H1 (cell line): ENCODE results near the gene OR14I1.

Experiments used
- BCL11A ChIP-seq, 2 experiments: IDR thresholded peaks; one replicate each; pipeline ENCODE4 v1.6.1; 2011; ENCODE audit warnings: low read depth in 2 of 2, low read length in 2 of 2, mild to moderate bottlenecking in 2 of 2
- BRCA1 ChIP-seq: IDR thresholded peaks from 2 replicates; pipeline ENCODE4 v1.6.1; 2012; ENCODE audit warnings: low read depth, low read length, improper control_type of control experiment
- CEBPB ChIP-seq: IDR thresholded peaks from 2 replicates; pipeline ENCODE4 v1.6.1; 2012; ENCODE audit warnings: low read depth, low read length
- JUN ChIP-seq: IDR thresholded peaks from 2 replicates; pipeline ENCODE4 v1.6.1; 2011; ENCODE audit warnings: low read depth, mild to moderate bottlenecking, improper control_type of control experiment, low read length
- KDM1A ChIP-seq: fragments of 200-600, 300-600 bp; sonication (generic); IDR thresholded peaks from 2 replicates; pipeline ENCODE4 v1.7.1; 2016; ENCODE audit warnings: mild to moderate bottlenecking, low read length, borderline replicate concordance
- POLR2A ChIP-seq, 2 experiments: IDR thresholded peaks; 1 replicate in 1 of 2; 2 replicates in 1 of 2; pipeline ENCODE4 v1.6.1; 2011; ENCODE audit warnings: low read depth in 2 of 2, low read length in 2 of 2, mild to moderate bottlenecking in 2 of 2; ENCODE audit errors: control extremely low read depth in 1 of 2
- POLR2AphosphoS5 ChIP-seq: IDR thresholded peaks from 2 replicates; pipeline ENCODE4 v1.6.1; 2011; ENCODE audit warnings: low read depth, low read length
- SP1 ChIP-seq: IDR thresholded peaks from 2 replicates; pipeline ENCODE4 v1.6.1; 2011; ENCODE audit warnings: low read depth, low read length
- SRF ChIP-seq: IDR thresholded peaks from 2 replicates; pipeline ENCODE4 v1.6.1; 2011; ENCODE audit warnings: mild to moderate bottlenecking, low read depth, low read length, moderate library complexity
- ZNF274 ChIP-seq: IDR thresholded peaks from 2 replicates; pipeline ENCODE4 v1.7.0; 2012; ENCODE audit warnings: low read length, borderline replicate concordance; ENCODE audit errors: extremely low read depth
- TF ChIP-seq, protein P1 (sequence below), 3 experiments: IDR thresholded peaks; 1 replicate in 2 of 3; 2 replicates in 1 of 3; pipeline versions ENCODE4 v1.5.1 to v1.6.1; 2011; ENCODE audit warnings: low read length in 3 of 3, mild to moderate bottlenecking in 3 of 3, inconsistent platforms in 2 of 3, low read depth in 1 of 3, moderate library complexity in 1 of 3; ENCODE audit not compliant: insufficient read depth in 1 of 3; ENCODE audit errors: control extremely low read depth in 1 of 3
- TF ChIP-seq, protein P2 (sequence below): IDR thresholded peaks from 2 replicates; pipeline ENCODE4 v1.6.1; 2012; ENCODE audit warnings: low read length, inconsistent platforms

DNA sequence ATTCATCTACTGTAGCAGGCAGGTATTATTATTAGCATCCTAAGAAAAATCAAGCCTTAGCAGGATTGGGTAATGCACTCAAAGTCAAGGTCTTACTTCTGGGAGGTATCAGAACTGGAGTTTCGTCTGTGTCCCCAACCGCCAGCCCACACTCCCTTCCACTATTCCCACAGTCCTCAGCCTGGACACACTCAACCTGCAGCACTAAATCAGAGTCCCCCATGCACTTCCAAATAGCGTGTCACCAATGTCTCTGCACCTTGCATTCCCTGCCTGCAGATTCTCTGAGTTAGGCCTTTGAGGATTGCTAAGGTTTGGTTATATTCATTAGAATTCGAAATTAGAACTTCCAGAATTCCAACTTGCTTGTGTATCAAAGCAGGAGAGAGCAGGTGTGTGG, 49.1 kb upstream of the OR14I1 start:
- no peak for TF ChIP-seq KDM1A
- no peak for TF ChIP-seq POLR2A (IDR thresholded peaks at IDR 0.05; ENCODE audit: control extremely low read depth in 1 of 2, low read depth in 2 of 2, low read length in 2 of 2)
- TF ChIP-seq, protein P1, sequence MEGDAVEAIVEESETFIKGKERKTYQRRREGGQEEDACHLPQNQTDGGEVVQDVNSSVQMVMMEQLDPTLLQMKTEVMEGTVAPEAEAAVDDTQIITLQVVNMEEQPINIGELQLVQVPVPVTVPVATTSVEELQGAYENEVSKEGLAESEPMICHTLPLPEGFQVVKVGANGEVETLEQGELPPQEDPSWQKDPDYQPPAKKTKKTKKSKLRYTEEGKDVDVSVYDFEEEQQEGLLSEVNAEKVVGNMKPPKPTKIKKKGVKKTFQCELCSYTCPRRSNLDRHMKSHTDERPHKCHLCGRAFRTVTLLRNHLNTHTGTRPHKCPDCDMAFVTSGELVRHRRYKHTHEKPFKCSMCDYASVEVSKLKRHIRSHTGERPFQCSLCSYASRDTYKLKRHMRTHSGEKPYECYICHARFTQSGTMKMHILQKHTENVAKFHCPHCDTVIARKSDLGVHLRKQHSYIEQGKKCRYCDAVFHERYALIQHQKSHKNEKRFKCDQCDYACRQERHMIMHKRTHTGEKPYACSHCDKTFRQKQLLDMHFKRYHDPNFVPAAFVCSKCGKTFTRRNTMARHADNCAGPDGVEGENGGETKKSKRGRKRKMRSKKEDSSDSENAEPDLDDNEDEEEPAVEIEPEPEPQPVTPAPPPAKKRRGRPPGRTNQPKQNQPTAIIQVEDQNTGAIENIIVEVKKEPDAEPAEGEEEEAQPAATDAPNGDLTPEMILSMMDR (IDR thresholded peaks at IDR 0.05; ENCODE audit: control extremely low read depth in 1 of 3, insufficient read depth in 1 of 3, low read depth in 1 of 3, low read length in 3 of 3) = no peak
- TF ChIP-seq CEBPB = no peak
- TF ChIP-seq SP1 = no peak
- TF ChIP-seq BRCA1 = no peak
- TF ChIP-seq ZNF274 = no peak
- TF ChIP-seq, protein P2, sequence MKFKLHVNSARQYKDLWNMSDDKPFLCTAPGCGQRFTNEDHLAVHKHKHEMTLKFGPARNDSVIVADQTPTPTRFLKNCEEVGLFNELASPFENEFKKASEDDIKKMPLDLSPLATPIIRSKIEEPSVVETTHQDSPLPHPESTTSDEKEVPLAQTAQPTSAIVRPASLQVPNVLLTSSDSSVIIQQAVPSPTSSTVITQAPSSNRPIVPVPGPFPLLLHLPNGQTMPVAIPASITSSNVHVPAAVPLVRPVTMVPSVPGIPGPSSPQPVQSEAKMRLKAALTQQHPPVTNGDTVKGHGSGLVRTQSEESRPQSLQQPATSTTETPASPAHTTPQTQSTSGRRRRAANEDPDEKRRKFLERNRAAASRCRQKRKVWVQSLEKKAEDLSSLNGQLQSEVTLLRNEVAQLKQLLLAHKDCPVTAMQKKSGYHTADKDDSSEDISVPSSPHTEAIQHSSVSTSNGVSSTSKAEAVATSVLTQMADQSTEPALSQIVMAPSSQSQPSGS = no peak
- TF ChIP-seq SRF = no peak
- no peak for TF ChIP-seq JUN
- no peak for TF ChIP-seq BCL11A (IDR thresholded peaks at IDR 0.05; ENCODE audit: low read depth in 2 of 2, low read length in 2 of 2)
- no peak for TF ChIP-seq POLR2AphosphoS5
